ENCODE measurements around the gene FAM90A26.
A peak's percentile ranks its signal among the peaks of the same experiment; 100 is the strongest.
"Not testable (repeated sequence)": the region's sequence is repeated elsewhere in the genome, so short reads cannot be mapped to it uniquely, and the experiment has no call there.

The FAM90A26 gene

GRCh38 chr4:9169791-9170459 is at the start of gene FAM90A26:
FAM90A26 (plus strand) TSS chr4:9170409; CDS start chr4:9173173, 2,764 bp downstream.
- H3K27ac ChIP-seq = not testable (repeated sequence)

GRCh38 chr4:9122711-9123110 is 47.5 kb upstream of the FAM90A26 start:
- H3K27ac ChIP-seq = not testable (repeated sequence)

GRCh38 chr4:9123572-9124007 is 46.6 kb upstream of the FAM90A26 start:
- peak; percentile 78 for TF ChIP-seq CTCF (conservative IDR thresholded peaks at IDR 0.05)
- H3K27ac ChIP-seq = not testable (repeated sequence)

- peak; percentile 15; the same call in 1 of the 2 replicates for TF ChIP-seq CTCF (conservative IDR thresholded peaks at IDR 0.05)
Measured at GRCh38 chr4:9125601-9126161, 44.5 kb upstream of the FAM90A26 start.

GRCh38 chr4:9131420-9131819 is 38.8 kb upstream of the FAM90A26 start:
- not testable (repeated sequence) for H3K27ac ChIP-seq

More at GRCh38 chr4:9125601-9126161, 44.5 kb upstream of the FAM90A26 start:
- not testable (repeated sequence) for H3K27ac ChIP-seq

GRCh38 chr4:9132849-9133248 is 37.4 kb upstream of the FAM90A26 start:
- H3K27ac ChIP-seq = not testable (repeated sequence)

GRCh38 chr4:9134011-9134410 is 36.2 kb upstream of the FAM90A26 start:
- not testable (repeated sequence) for H3K27ac ChIP-seq

GRCh38 chr4:9134556-9134955 is 35.7 kb upstream of the FAM90A26 start:
- not testable (repeated sequence) for H3K27ac ChIP-seq

- H3K27ac ChIP-seq = not testable (repeated sequence)
Measured at GRCh38 chr4:9141050-9141449, 29.2 kb upstream of the FAM90A26 start.

- H3K27ac ChIP-seq = not testable (repeated sequence)
Measured at GRCh38 chr4:9142786-9143185, 27.4 kb upstream of the FAM90A26 start.

GRCh38 chr4:9143421-9144080 is 26.7 kb upstream of the FAM90A26 start:
- TF ChIP-seq CTCF (conservative IDR thresholded peaks at IDR 0.05) = no peak
- H3K27ac ChIP-seq = no peak overlapping the region

- no peak for TF ChIP-seq CTCF (conservative IDR thresholded peaks at IDR 0.05)
- H3K27ac ChIP-seq = no peak overlapping the region
Measured at GRCh38 chr4:9146967-9147366, 23.2 kb upstream of the FAM90A26 start.

- not testable (repeated sequence) for H3K27ac ChIP-seq
Measured at GRCh38 chr4:9147368-9147767, 22.8 kb upstream of the FAM90A26 start.

GRCh38 chr4:9148611-9149409 is 21.4 kb upstream of the FAM90A26 start:
- not testable (repeated sequence) for H3K27ac ChIP-seq

GRCh38 chr4:9151809-9152179 is 18.4 kb upstream of the FAM90A26 start:
- H3K27ac ChIP-seq = peak overlapping the region; percentile 32; the same call in 1 of the 2 replicates
